ENCODE data around the gene TMEM59L. TPM values are rescaled to one million over a fixed set of nuclear protein-coding genes. Genes with fewer than 3 reads are reported as not detected.
A peak's percentile ranks its signal among the peaks of the same experiment; 100 is the strongest.

The TMEM59L gene
- 4.4 TPM for polyA plus RNA-seq (2013, experiment 1 of 4)
- polyA plus RNA-seq (2013, experiment 2 of 4) = 5.2 TPM
- 4.4 TPM for polyA plus RNA-seq (2013, experiment 3 of 4)
- polyA plus RNA-seq (2013, experiment 4 of 4) = 6.4 TPM

DNA sequence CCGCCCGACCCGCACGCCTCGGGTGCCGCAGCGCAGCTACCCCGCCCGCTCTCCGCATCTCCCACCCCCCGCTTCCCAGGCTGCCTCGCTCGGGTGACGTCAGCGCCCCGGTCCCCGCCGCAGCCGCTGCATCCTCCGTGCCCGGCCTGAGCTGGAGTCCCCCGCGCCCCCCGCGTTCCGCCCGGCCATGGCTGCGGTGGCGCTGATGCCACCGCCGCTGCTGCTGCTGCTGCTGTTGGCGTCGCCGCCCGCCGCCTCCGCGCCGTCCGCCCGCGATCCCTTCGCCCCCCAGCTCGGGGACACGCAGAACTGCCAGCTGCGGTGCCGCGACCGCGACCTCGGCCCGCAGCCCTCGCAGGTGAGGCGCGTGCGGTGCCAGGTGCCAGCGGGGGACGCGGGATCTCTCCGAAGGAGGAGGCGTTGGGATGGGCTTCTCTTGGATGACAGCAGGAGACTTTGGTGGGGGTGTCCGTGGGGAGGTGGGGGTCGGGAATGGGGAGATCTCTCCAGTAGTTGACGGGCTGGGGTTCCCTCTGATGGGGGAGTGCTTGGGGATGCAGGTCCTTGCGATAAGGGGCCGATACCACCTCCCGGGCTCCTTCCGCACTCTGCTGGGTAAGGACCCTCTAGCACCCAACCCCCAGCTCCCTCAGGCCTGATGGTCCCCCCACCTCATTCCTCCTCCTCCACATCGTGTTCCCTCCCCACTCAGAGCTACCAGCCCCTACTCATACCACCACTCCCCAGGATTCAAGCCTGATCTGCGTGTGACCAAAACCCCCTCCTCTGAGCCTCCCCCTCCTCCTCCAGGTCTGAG lies at the start of gene TMEM59L:
TSS of gene TMEM59L (plus strand) at position 99 of the 817 bp plus-strand sequence. CDS start at position 188, 89 bp downstream.
- Histone ChIP-seq H3K4me3 (ENCODE audit: insufficient read depth, low read depth, low read length) (peak within 1 kb of the TSS; percentile 35), H3K27ac (ENCODE audit: insufficient read depth, low read depth, low read length, poor library complexity, severe bottlenecking) (no peak within 1 kb of the TSS)
- WGBS, 2 experiments = 1% methylated on average over 70 of the region's 70 CpGs

DNA sequence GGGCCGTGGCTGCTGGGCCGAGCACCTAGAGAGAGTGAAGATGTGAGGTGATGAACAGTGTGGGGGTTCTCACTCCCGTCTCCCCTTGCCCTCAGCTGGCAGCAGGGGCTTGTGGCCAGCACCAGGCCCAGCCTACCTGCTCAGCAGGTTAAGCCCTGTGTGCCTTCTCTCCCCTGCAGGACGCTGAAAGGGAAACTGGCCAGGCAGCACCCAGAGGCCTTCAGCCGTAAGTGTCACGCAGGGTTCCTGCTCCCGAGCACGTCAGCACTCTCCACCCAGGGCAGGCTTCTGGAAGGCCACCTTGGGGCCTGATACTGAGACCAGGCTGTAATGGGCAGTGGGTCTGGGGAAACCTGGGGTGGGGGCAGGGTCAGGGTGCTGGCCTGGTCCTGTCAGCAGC lies 45.7 kb upstream of the TMEM59L start:
- Histone ChIP-seq H3K9me3 (ENCODE audit: control insufficient read depth, low read length) (no peaks in the 10 kb centered on the region), H3K36me3 (ENCODE audit: control insufficient read depth, insufficient read depth, low read length) (peaks cover 32% of the 10 kb centered on the region), H3K27ac (ENCODE audit: insufficient read depth, low read depth, low read length, poor library complexity, severe bottlenecking) (no peak overlapping the region), H3K4me3 (ENCODE audit: insufficient read depth, low read depth, low read length) (no peak overlapping the region), H3K4me1 (ENCODE audit: control insufficient read depth, insufficient read depth, low read length) (no peaks in the 10 kb centered on the region), H3K27me3 (ENCODE audit: control insufficient read depth, insufficient read depth, low read length, poor library complexity, severe bottlenecking) (no peaks in the 10 kb centered on the region)
- WGBS, 2 experiments = 97% methylated on average over 8 of the region's 8 CpGs

More for the DNA sequence above, at the start of gene TMEM59L:
- H3K9me3 ChIP-seq (ENCODE audit: control insufficient read depth, low read length) = no peaks in the 10 kb centered on the region
- peaks cover 27% of the 10 kb centered on the region for H3K4me1 ChIP-seq (ENCODE audit: control insufficient read depth, insufficient read depth, low read length)
- no peaks in the 10 kb centered on the region for H3K36me3 ChIP-seq (ENCODE audit: control insufficient read depth, insufficient read depth, low read length)
- H3K27me3 ChIP-seq (ENCODE audit: control insufficient read depth, insufficient read depth, low read length, poor library complexity, severe bottlenecking) = peaks cover 82% of the 10 kb centered on the region

DNA sequence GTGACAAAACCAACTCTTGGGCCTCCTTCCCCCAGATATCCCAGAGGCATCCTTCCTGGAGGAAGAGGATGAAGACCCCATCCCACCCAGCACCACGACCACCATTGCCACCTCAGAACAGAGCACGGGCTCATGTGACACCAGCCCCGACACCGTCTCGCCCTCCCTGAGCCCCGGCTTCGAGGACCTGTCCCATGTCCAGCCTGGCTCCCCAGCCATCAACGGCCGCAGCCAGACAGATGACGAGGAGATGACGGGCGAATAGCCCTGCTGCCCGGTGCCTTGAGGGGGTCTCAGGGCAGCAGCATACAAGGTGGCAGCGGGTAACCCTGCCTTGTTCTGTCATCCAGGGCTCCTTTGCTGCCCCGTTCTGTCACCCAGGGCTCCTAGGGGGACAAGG lies 44.3 kb upstream of the TMEM59L start:
- H3K27ac ChIP-seq (ENCODE audit: insufficient read depth, low read depth, low read length, poor library complexity, severe bottlenecking) = no peak overlapping the region
- 97% methylated on average over 15 of the region's 15 CpGs for WGBS, 2 experiments
- peaks cover 5% of the 10 kb centered on the region for H3K4me1 ChIP-seq (ENCODE audit: control insufficient read depth, insufficient read depth, low read length)
- H3K36me3 ChIP-seq (ENCODE audit: control insufficient read depth, insufficient read depth, low read length) = peaks cover 27% of the 10 kb centered on the region
- H3K9me3 ChIP-seq (ENCODE audit: control insufficient read depth, low read length) = no peaks in the 10 kb centered on the region
- H3K27me3 ChIP-seq (ENCODE audit: control insufficient read depth, insufficient read depth, low read length, poor library complexity, severe bottlenecking) = no peaks in the 10 kb centered on the region
- H3K4me3 ChIP-seq (ENCODE audit: insufficient read depth, low read depth, low read length) = no peak overlapping the region

DNA sequence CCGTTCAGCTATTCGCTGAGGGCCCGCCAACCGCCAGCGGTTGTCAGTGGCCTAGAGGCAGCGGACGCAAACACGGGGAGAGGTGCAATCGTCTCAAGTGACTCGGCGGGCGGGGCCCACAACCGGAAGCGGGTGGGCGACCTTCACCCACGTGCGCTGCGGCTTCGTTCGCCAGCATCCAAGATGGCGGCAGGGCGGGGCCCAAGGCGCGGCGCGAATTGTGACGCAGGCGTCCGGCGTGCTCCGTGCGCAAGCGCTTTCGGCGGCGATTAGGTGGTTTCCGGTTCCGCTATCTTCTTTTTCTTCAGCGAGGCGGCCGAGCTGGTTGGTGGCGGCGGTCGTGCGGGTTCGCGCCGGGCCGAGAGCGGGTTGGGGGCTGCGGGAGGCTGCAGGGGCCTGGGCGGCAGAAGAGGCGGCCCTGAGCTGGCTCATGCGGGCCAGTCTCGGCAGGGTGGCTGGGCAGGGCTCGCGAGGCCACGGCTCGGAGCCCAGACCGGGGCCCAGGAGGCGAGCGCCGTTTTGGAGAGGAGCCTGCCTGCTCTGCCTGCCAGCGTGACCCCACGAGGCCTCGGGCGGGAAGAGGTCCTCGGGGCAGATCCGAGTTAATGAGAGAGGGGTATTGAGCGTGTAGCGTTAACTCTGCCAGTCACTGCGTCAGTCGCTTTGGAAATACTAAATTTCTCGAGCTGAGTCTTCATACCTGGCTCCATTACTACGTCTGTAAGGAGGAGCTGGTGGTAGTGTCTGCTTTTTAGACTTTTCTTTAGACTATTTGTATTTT lies 40.9 kb upstream of the TMEM59L start, which contains the start of gene UBA52:
TSS of gene UBA52 (plus strand) at position 294 of the 781 bp plus-strand sequence. CDS start 1,444 bp downstream, outside the sequence.
- Histone ChIP-seq H3K27ac (ENCODE audit: insufficient read depth, low read depth, low read length, poor library complexity, severe bottlenecking) (peak within 1 kb of the TSS; percentile 38), H3K4me3 (ENCODE audit: insufficient read depth, low read depth, low read length) (peak within 1 kb of the TSS; percentile 80), H3K36me3 (ENCODE audit: control insufficient read depth, insufficient read depth, low read length) (peaks cover 30% of the 10 kb centered on the region), H3K27me3 (ENCODE audit: control insufficient read depth, insufficient read depth, low read length, poor library complexity, severe bottlenecking) (no peaks in the 10 kb centered on the region), H3K4me1 (ENCODE audit: control insufficient read depth, insufficient read depth, low read length) (peaks cover 5% of the 10 kb centered on the region), H3K9me3 (ENCODE audit: control insufficient read depth, low read length) (no peaks in the 10 kb centered on the region)
- 0 to 1% methylated on average over 75 of the region's 75 CpGs for WGBS, 2 experiments

DNA sequence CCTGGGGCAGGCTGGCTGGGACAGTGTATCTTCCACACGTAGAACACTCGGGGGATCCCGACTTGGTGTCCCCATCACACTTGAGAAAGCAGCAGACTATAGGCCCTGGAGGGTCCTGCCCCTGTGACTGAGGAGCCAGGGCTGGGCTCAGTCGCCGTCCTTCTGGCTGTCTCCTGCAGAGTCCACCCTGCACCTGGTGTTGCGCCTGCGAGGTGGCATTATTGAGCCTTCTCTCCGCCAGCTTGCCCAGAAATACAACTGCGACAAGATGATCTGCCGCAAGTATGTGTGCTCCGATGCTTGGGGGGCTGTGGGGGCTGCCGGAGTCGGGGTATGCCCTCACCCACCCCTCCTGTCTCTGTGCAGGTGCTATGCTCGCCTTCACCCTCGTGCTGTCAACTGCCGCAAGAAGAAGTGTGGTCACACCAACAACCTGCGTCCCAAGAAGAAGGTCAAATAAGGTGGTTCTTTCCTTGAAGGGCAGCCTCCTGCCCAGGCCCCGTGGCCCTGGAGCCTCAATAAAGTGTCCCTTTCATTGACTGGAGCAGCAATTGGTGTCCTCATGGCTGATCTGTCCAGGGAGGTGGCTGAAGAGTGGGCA lies 37.9 kb upstream of the TMEM59L start:
- Histone ChIP-seq H3K36me3 (ENCODE audit: control insufficient read depth, insufficient read depth, low read length) (peaks cover 20% of the 10 kb centered on the region), H3K4me3 (ENCODE audit: insufficient read depth, low read depth, low read length) (no peak overlapping the region), H3K4me1 (ENCODE audit: control insufficient read depth, insufficient read depth, low read length) (peaks cover 5% of the 10 kb centered on the region), H3K9me3 (ENCODE audit: control insufficient read depth, low read length) (no peaks in the 10 kb centered on the region), H3K27ac (ENCODE audit: insufficient read depth, low read depth, low read length, poor library complexity, severe bottlenecking) (no peak overlapping the region), H3K27me3 (ENCODE audit: control insufficient read depth, insufficient read depth, low read length, poor library complexity, severe bottlenecking) (no peaks in the 10 kb centered on the region)
- whole genome bisulfite sequencing, 2 experiments = 95 to 97% methylated on average over 18 of the region's 18 CpGs

DNA sequence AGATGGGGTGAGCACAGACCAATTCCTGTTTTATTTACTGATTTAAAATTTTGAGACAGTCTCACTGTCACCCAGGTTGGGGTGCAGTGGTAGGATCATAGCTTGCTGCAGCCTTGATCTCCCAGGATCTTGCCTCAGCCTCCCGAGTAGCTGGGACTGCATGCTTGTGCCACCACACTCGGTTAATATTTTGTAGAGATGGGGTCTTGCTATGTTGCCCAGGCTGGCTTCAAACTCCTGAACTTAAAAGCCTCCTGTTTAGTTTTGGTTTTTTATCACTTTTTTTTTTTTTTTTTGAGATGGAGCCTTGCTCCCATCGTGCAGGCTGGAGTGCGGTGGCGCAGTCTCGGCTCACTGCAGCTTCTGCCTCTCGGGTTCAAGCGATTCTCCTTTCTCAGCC lies 36.3 kb upstream of the TMEM59L start:
- 92% methylated on average over 8 of the region's 8 CpGs for WGBS, 2 experiments
- Histone ChIP-seq H3K4me3 (ENCODE audit: insufficient read depth, low read depth, low read length) (no peak overlapping the region), H3K27me3 (ENCODE audit: control insufficient read depth, insufficient read depth, low read length, poor library complexity, severe bottlenecking) (no peaks in the 10 kb centered on the region), H3K36me3 (ENCODE audit: control insufficient read depth, insufficient read depth, low read length) (peaks cover 20% of the 10 kb centered on the region), H3K27ac (ENCODE audit: insufficient read depth, low read depth, low read length, poor library complexity, severe bottlenecking) (no peak overlapping the region), H3K4me1 (ENCODE audit: control insufficient read depth, insufficient read depth, low read length) (peaks cover 5% of the 10 kb centered on the region), H3K9me3 (ENCODE audit: control insufficient read depth, low read length) (no peaks in the 10 kb centered on the region)

DNA sequence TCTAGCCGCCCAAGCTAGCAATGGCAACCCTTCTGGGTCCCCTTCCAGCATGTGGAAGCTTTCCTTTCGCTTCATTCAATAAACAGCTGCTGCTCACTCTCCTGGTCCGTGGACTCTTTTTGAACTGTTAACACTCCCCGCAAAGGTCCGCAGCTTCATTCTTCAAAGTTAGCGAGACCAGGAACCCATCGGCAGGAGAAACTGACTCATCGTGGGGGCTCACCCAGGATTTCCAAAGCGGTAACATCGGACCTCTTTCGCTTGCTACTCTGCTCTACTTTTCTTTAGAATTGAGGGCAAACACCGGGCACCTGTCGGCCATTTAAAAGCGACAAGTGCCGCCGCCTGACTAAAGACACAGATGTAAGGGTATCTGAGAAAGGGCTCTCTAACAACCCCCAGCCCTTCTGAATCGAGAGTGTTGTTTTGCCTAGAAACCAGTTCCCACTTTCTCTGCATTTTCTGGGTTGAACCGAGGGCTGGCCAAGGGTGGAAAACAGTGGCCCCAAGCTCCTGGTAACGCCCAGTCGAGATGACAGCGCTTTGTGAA lies 35.2 kb upstream of the TMEM59L start:
- H3K4me1 ChIP-seq (ENCODE audit: control insufficient read depth, insufficient read depth, low read length) = peaks cover 5% of the 10 kb centered on the region
- H3K4me3 ChIP-seq (ENCODE audit: insufficient read depth, low read depth, low read length) = no peak overlapping the region
- H3K36me3 ChIP-seq (ENCODE audit: control insufficient read depth, insufficient read depth, low read length) = peaks cover 20% of the 10 kb centered on the region
- no peaks in the 10 kb centered on the region for H3K9me3 ChIP-seq (ENCODE audit: control insufficient read depth, low read length)
- H3K27me3 ChIP-seq (ENCODE audit: control insufficient read depth, insufficient read depth, low read length, poor library complexity, severe bottlenecking) = no peaks in the 10 kb centered on the region
- no peak overlapping the region for H3K27ac ChIP-seq (ENCODE audit: insufficient read depth, low read depth, low read length, poor library complexity, severe bottlenecking)
- WGBS, 2 experiments = 91 to 93% methylated on average over 21 of the region's 21 CpGs

DNA sequence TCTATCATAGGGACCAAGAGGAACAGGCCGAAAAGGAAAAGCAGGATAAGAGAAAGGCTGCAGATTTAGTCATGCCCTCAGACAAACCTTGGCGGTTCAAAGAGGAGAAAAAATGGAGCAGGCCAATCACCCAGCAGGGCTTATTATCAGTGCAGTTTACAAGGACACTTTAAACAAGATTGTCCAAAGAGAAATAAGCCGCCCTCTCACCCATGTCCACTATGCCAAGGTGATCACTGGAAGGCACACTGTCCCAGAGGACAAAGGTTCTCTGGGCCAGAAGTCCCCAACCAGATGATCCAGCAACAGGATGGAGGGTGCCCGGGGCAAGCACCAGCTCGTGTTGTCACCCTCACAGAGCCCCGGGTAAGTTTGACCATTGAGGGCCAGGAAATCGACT lies 32.4 kb upstream of the TMEM59L start:
- WGBS, 2 experiments = 80 to 85% methylated on average over 7 of the region's 7 CpGs
- Histone ChIP-seq H3K9me3 (ENCODE audit: control insufficient read depth, low read length) (no peaks in the 10 kb centered on the region), H3K27ac (ENCODE audit: insufficient read depth, low read depth, low read length, poor library complexity, severe bottlenecking) (no peak overlapping the region), H3K36me3 (ENCODE audit: control insufficient read depth, insufficient read depth, low read length) (peaks cover 3% of the 10 kb centered on the region), H3K4me1 (ENCODE audit: control insufficient read depth, insufficient read depth, low read length) (no peaks in the 10 kb centered on the region), H3K27me3 (ENCODE audit: control insufficient read depth, insufficient read depth, low read length, poor library complexity, severe bottlenecking) (peaks cover 4% of the 10 kb centered on the region), H3K4me3 (ENCODE audit: insufficient read depth, low read depth, low read length) (no peak overlapping the region)

DNA sequence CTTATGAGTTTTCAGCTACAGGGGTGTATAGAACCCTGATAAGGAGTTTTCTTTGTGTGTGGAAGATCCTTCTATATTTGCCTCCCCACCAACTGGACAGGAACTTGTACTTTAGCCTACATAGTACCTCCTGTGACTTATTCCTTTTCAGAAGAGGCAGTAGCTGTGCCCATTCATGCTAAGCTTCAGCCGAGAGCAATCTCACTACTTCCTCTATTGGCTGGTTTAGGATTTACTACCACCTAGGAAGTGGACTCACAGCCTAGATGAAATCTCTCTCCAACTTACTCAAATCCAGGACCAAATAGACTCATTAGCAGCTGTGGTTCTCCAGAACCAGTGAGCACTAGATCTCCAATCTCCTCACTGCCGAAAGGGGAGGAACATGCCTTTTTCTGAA lies 26.4 kb upstream of the TMEM59L start:
- no peaks in the 10 kb centered on the region for H3K9me3 ChIP-seq (ENCODE audit: control insufficient read depth, low read length)
- WGBS, 2 experiments = 85 to 90% methylated on average over 2 of the region's 2 CpGs
- no peaks in the 10 kb centered on the region for H3K36me3 ChIP-seq (ENCODE audit: control insufficient read depth, insufficient read depth, low read length)
- no peaks in the 10 kb centered on the region for H3K4me1 ChIP-seq (ENCODE audit: control insufficient read depth, insufficient read depth, low read length)
- H3K4me3 ChIP-seq (ENCODE audit: insufficient read depth, low read depth, low read length) = no peak overlapping the region
- H3K27ac ChIP-seq (ENCODE audit: insufficient read depth, low read depth, low read length, poor library complexity, severe bottlenecking) = no peak overlapping the region
- H3K27me3 ChIP-seq (ENCODE audit: control insufficient read depth, insufficient read depth, low read length, poor library complexity, severe bottlenecking) = peaks cover 4% of the 10 kb centered on the region
